Esophagus squamous epithelium (tissue), 4 donors: ENCODE results near the gene FSTL4.

Experiments
- POLR2A ChIP-seq, 4 donors: fragments of 450-650 bp; IDR thresholded peaks; one replicate each; pipeline ENCODE4 v1.6.1; 2017; ENCODE audit warnings: antibody characterized with exemption in 4 of 4, mild to moderate bottlenecking in 4 of 4, moderate library complexity in 3 of 4
- TF ChIP-seq, protein P1 (sequence below), 6 experiments: fragments of 450-650 bp in 4 of 6; fragments of 200-600 bp in 2 of 6; sonication (generic) in 2 of 6; IDR thresholded peaks; one replicate each; pipeline ENCODE4 v1.5.1; 2016 to 2019; ENCODE audit warnings: antibody characterized with exemption in 6 of 6, mild to moderate bottlenecking in 4 of 6, moderate library complexity in 4 of 6

DNA sequence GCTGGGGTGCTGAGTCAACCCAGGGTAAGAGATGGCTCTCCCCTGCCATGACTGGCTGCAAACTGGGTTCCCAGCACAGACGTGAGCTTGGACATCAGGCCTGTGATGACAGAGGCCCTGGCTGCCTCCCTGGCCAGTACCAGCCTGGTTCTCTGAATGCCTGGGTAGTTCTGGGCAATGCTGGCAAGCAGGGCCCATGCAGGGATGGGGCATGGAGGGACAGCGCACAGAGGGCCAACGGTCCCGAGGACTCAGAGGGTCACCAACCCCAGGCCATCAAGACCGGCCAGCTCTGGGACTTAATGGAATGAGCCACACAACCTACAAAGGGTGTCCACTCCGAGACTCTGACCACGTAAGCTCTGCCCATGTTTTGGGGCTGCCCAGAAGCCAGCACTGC lies 241.4 kb downstream of the FSTL4 start:
- TF ChIP-seq, protein P1, sequence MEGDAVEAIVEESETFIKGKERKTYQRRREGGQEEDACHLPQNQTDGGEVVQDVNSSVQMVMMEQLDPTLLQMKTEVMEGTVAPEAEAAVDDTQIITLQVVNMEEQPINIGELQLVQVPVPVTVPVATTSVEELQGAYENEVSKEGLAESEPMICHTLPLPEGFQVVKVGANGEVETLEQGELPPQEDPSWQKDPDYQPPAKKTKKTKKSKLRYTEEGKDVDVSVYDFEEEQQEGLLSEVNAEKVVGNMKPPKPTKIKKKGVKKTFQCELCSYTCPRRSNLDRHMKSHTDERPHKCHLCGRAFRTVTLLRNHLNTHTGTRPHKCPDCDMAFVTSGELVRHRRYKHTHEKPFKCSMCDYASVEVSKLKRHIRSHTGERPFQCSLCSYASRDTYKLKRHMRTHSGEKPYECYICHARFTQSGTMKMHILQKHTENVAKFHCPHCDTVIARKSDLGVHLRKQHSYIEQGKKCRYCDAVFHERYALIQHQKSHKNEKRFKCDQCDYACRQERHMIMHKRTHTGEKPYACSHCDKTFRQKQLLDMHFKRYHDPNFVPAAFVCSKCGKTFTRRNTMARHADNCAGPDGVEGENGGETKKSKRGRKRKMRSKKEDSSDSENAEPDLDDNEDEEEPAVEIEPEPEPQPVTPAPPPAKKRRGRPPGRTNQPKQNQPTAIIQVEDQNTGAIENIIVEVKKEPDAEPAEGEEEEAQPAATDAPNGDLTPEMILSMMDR (IDR thresholded peaks at IDR 0.05), result no peak
- TF ChIP-seq POLR2A (IDR thresholded peaks at IDR 0.05), result no peak
